SHP77 (cell line): ENCODE measurements around the gene DIP2A.
"Not testable (repeated sequence)": the region's sequence is repeated elsewhere in the genome, so short reads cannot be mapped to it uniquely, and the experiment has no call there.

ENCODE experiments used
- DNase-seq, 2 experiments: peaks; one replicate each; lab custom pipeline; 2025; lab: John Stamatoyannopoulos, UW

DIP2A gene

GRCh38 chr21:46527393-46527792 lies 68.7 kb downstream of the DIP2A start:
- DNase-seq = not testable (repeated sequence)

DNA sequence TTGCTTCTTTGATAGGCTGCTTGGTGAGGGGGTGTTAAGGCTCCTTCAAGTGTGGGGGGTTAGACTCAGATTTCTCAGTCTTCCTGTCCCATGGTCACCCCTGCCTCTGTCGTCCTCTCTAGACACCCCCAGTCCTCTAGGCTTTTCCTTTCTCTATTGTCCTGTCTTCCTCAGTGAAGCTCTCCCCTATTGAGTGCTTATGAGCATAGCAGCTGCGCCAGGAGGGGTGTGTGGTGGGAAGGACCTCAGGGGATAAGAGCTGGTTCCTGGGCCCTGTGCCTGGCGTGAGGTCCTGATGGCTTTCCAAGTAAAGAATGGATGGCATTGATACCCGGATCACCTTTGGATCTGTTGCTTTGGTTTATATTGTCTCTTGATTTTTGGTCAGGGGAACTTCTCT lies 69.1 kb downstream of the DIP2A start:
- DNase-seq = no peak

GRCh38 chr21:46532080-46532479 lies 73.4 kb downstream of the DIP2A start:
- DNase-seq = no peak

DNA sequence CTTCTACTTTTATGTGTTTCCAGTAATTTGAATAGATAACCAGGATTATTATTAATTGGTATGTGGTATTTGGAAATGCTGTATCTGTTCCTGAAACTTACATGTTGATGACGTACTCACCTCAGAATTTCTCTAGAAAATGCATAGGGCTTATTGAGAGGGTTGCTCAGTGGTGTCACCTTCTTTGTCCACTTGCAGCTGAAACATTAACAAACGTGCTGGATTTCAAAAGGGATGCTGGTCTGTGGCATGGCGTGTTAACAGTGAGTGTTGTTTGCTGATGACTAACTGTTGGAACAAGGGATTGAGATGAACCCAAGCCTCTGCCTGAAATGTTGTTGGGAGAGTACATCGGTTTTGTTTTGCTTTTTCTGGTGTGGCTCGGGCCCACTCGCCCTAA lies 78.3 kb downstream of the DIP2A start:
- no peak for DNase-seq

- DNase-seq = no peak
Observed at GRCh38 chr21:46538262-46538661, 79.6 kb downstream of the DIP2A start.

- no peak for DNase-seq
Observed at GRCh38 chr21:46538851-46539666, 80.4 kb downstream of the DIP2A start.

DNA sequence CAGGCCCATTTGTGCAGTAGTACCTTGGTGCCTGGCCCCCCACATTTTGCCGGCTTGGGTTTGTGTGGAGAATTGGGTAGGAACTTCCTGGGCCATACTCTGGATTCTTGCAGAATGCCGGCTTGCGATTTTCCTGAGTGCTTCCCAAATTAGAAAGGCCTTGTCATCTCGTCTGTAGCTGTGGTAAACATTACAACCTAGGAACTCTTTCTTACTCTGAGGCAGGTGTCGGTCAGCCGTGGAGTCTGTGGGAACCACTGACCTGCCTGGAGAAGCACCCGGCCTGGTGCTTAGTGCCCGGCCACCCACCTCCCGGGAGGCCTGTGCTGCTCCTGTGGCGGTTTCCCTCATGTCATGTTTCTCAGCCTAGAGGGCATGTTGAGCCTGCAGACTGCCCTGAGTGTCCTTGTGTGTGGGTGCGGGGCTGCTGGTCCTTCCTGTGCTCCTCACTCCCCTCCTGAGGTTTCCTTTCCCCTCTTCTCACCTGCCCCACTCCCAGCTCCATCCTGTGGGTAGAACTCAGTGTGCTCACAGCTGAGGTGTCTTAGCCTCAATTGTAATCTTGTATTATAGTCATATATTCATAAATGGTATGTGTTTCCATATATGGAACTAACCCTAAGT lies 81.5 kb downstream of the DIP2A start:
- no peak for DNase-seq

GRCh38 chr21:46542588-46543124 lies 84.0 kb downstream of the DIP2A start:
- DNase-seq = no peak

DNA sequence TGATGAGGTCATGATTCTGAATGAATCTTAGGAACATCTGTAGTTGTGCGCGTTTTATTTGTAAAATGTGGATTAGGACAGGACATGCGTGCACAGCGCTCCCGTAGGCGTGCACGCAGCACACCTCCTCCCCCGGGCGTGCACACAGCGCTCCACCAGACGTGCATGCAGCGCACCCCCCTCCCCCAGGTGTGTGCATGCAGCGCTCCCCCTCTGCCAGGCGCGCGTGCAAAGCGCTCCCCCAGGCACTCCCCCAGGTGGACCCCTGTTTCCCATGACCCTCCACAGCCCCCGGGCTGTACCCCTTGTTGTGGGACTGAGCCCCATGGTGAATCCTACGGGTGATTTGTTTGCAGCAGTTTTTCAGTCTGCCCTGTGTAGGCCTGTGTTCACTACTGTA lies 84.6 kb downstream of the DIP2A start:
- no peak for DNase-seq

DNA sequence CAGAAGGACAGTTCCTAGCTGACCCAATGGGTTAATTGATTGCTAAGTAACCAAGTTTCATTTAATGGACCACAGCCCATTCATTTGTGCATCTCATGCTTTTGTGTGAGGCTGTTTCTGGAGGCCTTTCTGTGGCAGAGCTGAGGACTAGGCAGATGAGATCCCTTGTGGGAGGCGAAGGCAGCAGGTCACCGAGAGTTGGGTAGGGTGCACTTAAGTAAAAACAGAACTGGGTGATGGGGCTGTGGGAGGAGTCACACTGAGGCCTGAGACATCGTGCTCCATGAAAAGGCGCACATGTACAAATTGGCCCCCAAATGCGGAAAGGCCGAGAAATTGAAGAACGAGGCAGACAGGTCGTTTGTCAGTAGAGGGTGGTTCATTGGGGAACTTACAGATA lies 85.3 kb downstream of the DIP2A start:
- DNase-seq = no peak

DNA sequence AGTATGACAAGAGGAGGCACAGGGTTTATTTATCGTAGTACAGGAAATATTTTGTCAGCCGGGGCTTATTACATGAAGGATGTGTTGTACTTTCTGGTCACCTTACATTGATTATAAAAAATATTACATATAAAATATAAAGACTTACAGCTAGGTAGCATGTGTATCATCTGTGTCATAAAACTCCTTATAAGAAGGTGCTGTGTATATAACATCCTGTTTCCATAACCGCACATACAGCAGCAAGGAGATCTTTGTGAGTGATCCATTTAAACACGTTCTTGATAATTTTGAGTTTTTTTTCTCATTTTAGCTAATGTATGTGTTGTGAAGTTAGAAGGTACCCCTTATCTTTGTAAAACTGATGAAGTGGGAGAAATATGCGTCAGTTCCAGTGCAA lies 86.1 kb downstream of the DIP2A start:
- no peak for DNase-seq

- DNase-seq = no peak
Observed at GRCh38 chr21:46545363-46545762, 86.7 kb downstream of the DIP2A start.

GRCh38 chr21:46545911-46546310 lies 87.2 kb downstream of the DIP2A start:
- no peak for DNase-seq

- no peak for DNase-seq
Observed at GRCh38 chr21:46546799-46547198, 88.1 kb downstream of the DIP2A start.

DNA sequence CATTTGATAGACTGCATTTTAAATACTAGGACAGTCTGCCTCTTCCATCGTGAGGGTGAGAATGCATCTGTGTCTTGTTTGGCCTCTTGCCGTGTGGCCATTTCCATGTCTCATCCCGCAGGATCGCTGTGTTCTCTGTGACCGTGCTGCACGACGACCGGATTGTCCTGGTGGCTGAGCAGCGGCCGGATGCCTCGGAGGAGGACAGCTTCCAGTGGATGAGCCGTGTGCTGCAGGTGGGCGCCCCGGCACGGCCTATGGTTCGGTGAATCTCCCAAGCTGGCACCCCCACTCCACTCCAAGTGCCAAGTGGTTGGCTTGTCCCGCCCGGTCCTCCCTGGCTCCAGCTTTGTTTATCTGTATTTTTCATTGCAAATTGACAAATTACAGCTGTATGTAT lies 91.0 kb downstream of the DIP2A start:
- no peak for DNase-seq

GRCh38 chr21:46550116-46550941 lies 91.6 kb downstream of the DIP2A start:
- no peak for DNase-seq

GRCh38 chr21:46551636-46552241 lies 93.0 kb downstream of the DIP2A start:
- no peak for DNase-seq

GRCh38 chr21:46552274-46552673 lies 93.6 kb downstream of the DIP2A start:
- DNase-seq = no peak

- no peak for DNase-seq
Observed at GRCh38 chr21:46552865-46553379, 94.2 kb downstream of the DIP2A start.

GRCh38 chr21:46553993-46554392 lies 95.3 kb downstream of the DIP2A start:
- DNase-seq = no peak

GRCh38 chr21:46554431-46555224 lies 95.9 kb downstream of the DIP2A start:
- DNase-seq = no peak
